WTC11 (cell line): ENCODE data around the gene DNAAF3.

Experiments used
- CREM ChIP-seq: sonication (generic); formaldehyde crosslinking; IDR thresholded peaks from 2 replicates; pipeline ENCODE4 v1.8.1; 2022; ENCODE audit warnings: mild to moderate bottlenecking, missing genetic modification reagents, moderate library complexity
- ESRRA ChIP-seq: sonication (generic); formaldehyde crosslinking; IDR thresholded peaks from 2 replicates; pipeline ENCODE4 v1.8.1; 2022; ENCODE audit warnings: mild to moderate bottlenecking, missing genetic modification reagents, borderline replicate concordance
- ETV6 ChIP-seq: sonication (generic); formaldehyde crosslinking; IDR thresholded peaks from 2 replicates; pipeline ENCODE4 v1.8.1; 2022; ENCODE audit warnings: mild to moderate bottlenecking, missing genetic modification reagents
- IRF2 ChIP-seq: sonication (generic); formaldehyde crosslinking; IDR thresholded peaks from 2 replicates; pipeline ENCODE4 v1.8.0; 2022; ENCODE audit warnings: low read depth, missing genetic modification reagents, borderline replicate concordance
- NR2C2 ChIP-seq: sonication (generic); formaldehyde crosslinking; IDR thresholded peaks from 2 replicates; pipeline ENCODE4 v1.8.0; 2022; ENCODE audit warnings: mild to moderate bottlenecking, missing genetic modification reagents
- SMAD4 ChIP-seq: sonication (generic); formaldehyde crosslinking; IDR thresholded peaks from 2 replicates; pipeline ENCODE4 v1.8.0; 2022; ENCODE audit warnings: mild to moderate bottlenecking, missing genetic modification reagents
- SP1 ChIP-seq: sonication (generic); formaldehyde crosslinking; conservative IDR thresholded peaks from 2 replicates; pipeline ENCODE4 v1.8.1; 2022; ENCODE audit warnings: missing genetic modification reagents
- TEAD1 ChIP-seq: sonication (generic); formaldehyde crosslinking; IDR thresholded peaks from 2 replicates; pipeline ENCODE4 v1.8.0; 2022; ENCODE audit warnings: mild to moderate bottlenecking, missing genetic modification reagents
- TEAD4 ChIP-seq: sonication (generic); formaldehyde crosslinking; IDR thresholded peaks from 2 replicates; pipeline ENCODE4 v1.8.0; 2022; ENCODE audit warnings: mild to moderate bottlenecking, missing genetic modification reagents
- TF ChIP-seq, protein P1 (sequence below): fragments of 200-600 bp; IDR thresholded peaks from 2 replicates; pipeline ENCODE4 v1.8.0; 2022; ENCODE audit warnings: antibody characterized with exemption
- TF ChIP-seq, protein P2 (sequence below): sonication (generic); formaldehyde crosslinking; IDR thresholded peaks from 2 replicates; pipeline ENCODE4 v1.8.1; 2023; ENCODE audit warnings: mild to moderate bottlenecking, missing genetic modification reagents

- TF ChIP-seq TEAD1 (CRISPR knock-in tag) (no peak), TEAD4 (CRISPR knock-in tag) (no peak), SP1 (peak; percentile 3; the same call in 1 of the 2 replicates), CREM (CRISPR knock-in tag) (no peak), IRF2 (no peak), SMAD4 (CRISPR knock-in tag) (no peak), ETV6 (CRISPR knock-in tag) (no peak), NR2C2 (no peak), ESRRA (CRISPR knock-in tag) (no peak)
- TF ChIP-seq, protein P1, sequence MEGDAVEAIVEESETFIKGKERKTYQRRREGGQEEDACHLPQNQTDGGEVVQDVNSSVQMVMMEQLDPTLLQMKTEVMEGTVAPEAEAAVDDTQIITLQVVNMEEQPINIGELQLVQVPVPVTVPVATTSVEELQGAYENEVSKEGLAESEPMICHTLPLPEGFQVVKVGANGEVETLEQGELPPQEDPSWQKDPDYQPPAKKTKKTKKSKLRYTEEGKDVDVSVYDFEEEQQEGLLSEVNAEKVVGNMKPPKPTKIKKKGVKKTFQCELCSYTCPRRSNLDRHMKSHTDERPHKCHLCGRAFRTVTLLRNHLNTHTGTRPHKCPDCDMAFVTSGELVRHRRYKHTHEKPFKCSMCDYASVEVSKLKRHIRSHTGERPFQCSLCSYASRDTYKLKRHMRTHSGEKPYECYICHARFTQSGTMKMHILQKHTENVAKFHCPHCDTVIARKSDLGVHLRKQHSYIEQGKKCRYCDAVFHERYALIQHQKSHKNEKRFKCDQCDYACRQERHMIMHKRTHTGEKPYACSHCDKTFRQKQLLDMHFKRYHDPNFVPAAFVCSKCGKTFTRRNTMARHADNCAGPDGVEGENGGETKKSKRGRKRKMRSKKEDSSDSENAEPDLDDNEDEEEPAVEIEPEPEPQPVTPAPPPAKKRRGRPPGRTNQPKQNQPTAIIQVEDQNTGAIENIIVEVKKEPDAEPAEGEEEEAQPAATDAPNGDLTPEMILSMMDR, result no peak
- TF ChIP-seq, protein P2, sequence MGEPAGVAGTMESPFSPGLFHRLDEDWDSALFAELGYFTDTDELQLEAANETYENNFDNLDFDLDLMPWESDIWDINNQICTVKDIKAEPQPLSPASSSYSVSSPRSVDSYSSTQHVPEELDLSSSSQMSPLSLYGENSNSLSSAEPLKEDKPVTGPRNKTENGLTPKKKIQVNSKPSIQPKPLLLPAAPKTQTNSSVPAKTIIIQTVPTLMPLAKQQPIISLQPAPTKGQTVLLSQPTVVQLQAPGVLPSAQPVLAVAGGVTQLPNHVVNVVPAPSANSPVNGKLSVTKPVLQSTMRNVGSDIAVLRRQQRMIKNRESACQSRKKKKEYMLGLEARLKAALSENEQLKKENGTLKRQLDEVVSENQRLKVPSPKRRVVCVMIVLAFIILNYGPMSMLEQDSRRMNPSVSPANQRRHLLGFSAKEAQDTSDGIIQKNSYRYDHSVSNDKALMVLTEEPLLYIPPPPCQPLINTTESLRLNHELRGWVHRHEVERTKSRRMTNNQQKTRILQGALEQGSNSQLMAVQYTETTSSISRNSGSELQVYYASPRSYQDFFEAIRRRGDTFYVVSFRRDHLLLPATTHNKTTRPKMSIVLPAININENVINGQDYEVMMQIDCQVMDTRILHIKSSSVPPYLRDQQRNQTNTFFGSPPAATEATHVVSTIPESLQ (CRISPR knock-in tag), result no peak
Measured at GRCh38 chr19:55160986-55161365, 5.4 kb downstream of the DNAAF3 start.
